Psoas muscle (tissue), 8 donors: ENCODE data around the gene DDX39B. TPM values are rescaled to one million over a fixed set of nuclear protein-coding genes. Genes with fewer than 3 reads are reported as not detected.
A peak's percentile ranks its signal among the peaks of the same experiment; 100 is the strongest.

ENCODE experiments used
- ATAC-seq, 4 donors: fragments of 200-7000 bp; cut with Tn5 transposase; one replicate each; pipeline ENCODE4 v1.9.1; 2020; ENCODE audit warnings: moderate library complexity in 3 of 4, mild to moderate bottlenecking in 2 of 4
- DNase-seq, 2 donors: peaks; one replicate each; pipeline ENCODE4 v3.0.0-alpha.2; 2020
- H3K27ac ChIP-seq: fragments of 200-600 bp; one replicate; pipeline ENCODE4 v1.8.0; 2022
- H3K27me3 ChIP-seq, 3 donors: fragments of 200-600 bp in 1 of 3; one replicate each; pipeline versions ENCODE4 v1.6.1 to v1.8.0; 2013 to 2022; ENCODE audit warnings: low read length in 2 of 3, mild to moderate bottlenecking in 2 of 3, moderate library complexity in 1 of 3; ENCODE audit not compliant: insufficient read depth in 3 of 3
- H3K36me3 ChIP-seq, 2 donors: fragments of 200-600 bp in 1 of 2; one replicate each; pipeline versions ENCODE4 v1.6.1 to v1.8.0; 2013 to 2022; ENCODE audit warnings: low read depth in 1 of 2, mild to moderate bottlenecking in 1 of 2, moderate library complexity in 1 of 2; ENCODE audit not compliant: insufficient read depth in 1 of 2
- H3K4me1 ChIP-seq: fragments of 200-600 bp; one replicate; pipeline ENCODE4 v1.8.0; 2022
- H3K4me3 ChIP-seq: fragments of 200-600 bp; one replicate; pipeline ENCODE4 v1.8.0; 2022; ENCODE audit warnings: mild to moderate bottlenecking
- H3K9me3 ChIP-seq: fragments of 200-600 bp; one replicate; pipeline ENCODE4 v1.8.0; 2022
- WGBS, 3 donors: extraction: QIAGEN DNeasy Blood & Tissue Kit; methylation state at CpG; one replicate each; pipeline versions ENCODE4 v1.1.6 to v1.1.7; 2013; 5-methylcytosine and 5-hydroxymethylcytosine counted together
- intact Hi-C, 2 donors: fragments of 100-400 bp; cut with DNase I; formaldehyde crosslinking; loops; one replicate each; pipeline versions ENCODE4 v1.11.0 to v1.14.2; 2022
- polyA plus RNA-seq, 3 donors: library from polyadenylated mRNA; stranded (reverse); fragments of 200-250 nt; gene quantifications; one replicate each; pipeline ENCODE4 v1.2.3, GENCODE V29; 2013
- total RNA-seq, 4 donors: library from RNA; stranded (reverse); fragmentation: NEBNext Ultra II Directional in 2 of 4; extraction: Animal tissue kit (Norgen Biotek cat#: 25700) in 2 of 4; gene quantifications; one replicate each; pipeline versions ENCODE4 v1.2.1 to v1.2.4, GENCODE V29; 2021 to 2023
- TF ChIP-seq, protein P1 (sequence below): fragments of 200-600 bp; IDR thresholded peaks from one replicate; pipeline ENCODE4 v1.8.0; 2022; ENCODE audit warnings: antibody characterized with exemption
- donor health status: healthy with polysubstance abuse.
- donor health status: DM: no; HTN: no; CAD: no; lungs with moderate emphysema.
- donor health status: Bipolar disorder and iron deficiency.
- donor health status: healthy.
- donor health status: DM: yes; HTN: yes; CAD: no.
- donor health status: DM: no; HTN: no; CAD: no.
- donor health status: DM: no; HTN: no; CAD: no.
- donor health status: DM: yes; HTN: yes; CAD: no.

Gene DDX39B
- total and polyA plus RNA-seq, 7 donors, result 128 to 186 (median 148) TPM

DNA sequence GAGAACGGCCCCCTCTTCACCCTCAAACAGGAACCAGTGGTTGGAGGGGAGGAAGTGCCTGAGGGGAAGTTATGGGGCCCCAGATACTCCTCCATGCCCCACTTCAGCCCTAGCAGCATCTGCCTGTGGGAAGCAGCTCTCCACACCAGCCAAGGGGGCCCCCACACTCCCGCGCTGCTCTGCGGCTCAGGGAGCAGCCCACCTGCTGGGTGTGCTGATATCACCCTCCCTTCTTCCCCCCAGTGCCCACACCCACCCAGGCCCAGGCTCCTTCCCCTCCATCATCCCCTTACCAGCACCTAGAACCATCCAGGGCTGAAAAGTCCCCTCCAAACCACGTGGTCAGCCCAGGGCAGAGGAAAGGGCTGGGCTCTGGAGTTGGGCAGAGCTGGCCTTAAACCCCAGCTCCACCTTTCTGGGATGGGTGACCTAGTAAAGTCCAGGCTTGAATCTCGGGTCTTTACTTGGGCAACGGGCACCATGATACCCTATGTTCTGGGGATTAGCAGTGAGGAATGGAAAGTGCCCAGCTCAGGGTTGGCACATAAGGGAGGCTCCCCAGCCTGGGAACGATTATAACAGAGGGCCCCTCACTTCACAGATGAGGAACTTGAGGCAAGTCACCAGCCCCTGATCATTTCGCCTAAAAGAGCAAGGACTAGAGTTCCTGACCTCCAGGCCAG lies 44.9 kb upstream of the DDX39B start:
- intact Hi-C loops, result no loop called here
- Histone ChIP-seq H3K4me3 (no peak overlapping the region), H3K9me3 (no peaks in the 10 kb centered on the region), H3K27ac (no peak overlapping the region), H3K4me1 (no peaks in the 10 kb centered on the region), H3K27me3 (no peaks in the 10 kb centered on the region), H3K36me3 (no peaks in the 10 kb centered on the region)
- DNase-seq (no peak), ATAC-seq (no peak)
- TF ChIP-seq, protein P1, sequence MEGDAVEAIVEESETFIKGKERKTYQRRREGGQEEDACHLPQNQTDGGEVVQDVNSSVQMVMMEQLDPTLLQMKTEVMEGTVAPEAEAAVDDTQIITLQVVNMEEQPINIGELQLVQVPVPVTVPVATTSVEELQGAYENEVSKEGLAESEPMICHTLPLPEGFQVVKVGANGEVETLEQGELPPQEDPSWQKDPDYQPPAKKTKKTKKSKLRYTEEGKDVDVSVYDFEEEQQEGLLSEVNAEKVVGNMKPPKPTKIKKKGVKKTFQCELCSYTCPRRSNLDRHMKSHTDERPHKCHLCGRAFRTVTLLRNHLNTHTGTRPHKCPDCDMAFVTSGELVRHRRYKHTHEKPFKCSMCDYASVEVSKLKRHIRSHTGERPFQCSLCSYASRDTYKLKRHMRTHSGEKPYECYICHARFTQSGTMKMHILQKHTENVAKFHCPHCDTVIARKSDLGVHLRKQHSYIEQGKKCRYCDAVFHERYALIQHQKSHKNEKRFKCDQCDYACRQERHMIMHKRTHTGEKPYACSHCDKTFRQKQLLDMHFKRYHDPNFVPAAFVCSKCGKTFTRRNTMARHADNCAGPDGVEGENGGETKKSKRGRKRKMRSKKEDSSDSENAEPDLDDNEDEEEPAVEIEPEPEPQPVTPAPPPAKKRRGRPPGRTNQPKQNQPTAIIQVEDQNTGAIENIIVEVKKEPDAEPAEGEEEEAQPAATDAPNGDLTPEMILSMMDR, result no peak
- WGBS, 3 donors, result 48 to 64% (median 55%) methylated on average over 9 of the region's 9 CpGs

DNA sequence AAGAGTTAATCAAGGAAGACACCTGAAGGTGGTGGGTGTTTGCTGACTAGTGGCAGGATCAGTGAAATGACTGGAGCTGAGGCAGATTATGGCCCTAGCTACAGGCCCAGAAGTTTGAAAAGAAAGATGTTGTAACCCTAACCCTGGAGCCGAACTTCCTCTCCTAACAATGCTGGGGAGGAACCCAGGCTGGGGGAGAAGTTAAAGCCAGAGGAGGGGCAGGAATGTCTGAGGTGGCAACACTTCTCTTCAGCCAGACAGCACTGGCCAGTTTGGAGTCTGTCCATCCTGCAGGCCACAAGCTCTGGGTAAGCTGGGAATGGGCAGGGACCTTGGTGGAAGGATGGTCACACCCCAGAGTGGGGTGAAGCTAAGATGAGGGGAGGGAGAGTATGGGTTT lies 44.2 kb upstream of the DDX39B start, which contains the start of gene LST1:
TSS of gene LST1 (plus strand) at position 270 of the 400 bp plus-strand sequence. CDS start 1,023 bp downstream, outside the sequence.
- intact Hi-C loops, result no loop called here
- Histone ChIP-seq H3K9me3 (no peaks in the 10 kb centered on the region), H3K4me1 (no peaks in the 10 kb centered on the region), H3K27ac (no peak within 1 kb of the TSS), H3K36me3 (no peaks in the 10 kb centered on the region), H3K27me3 (no peaks in the 10 kb centered on the region), H3K4me3 (peak within 1 kb of the TSS; percentile 4)
- DNase-seq, result no peak
- TF ChIP-seq, protein P1, result no peak
- 36 to 63% (median 44%) methylated on average over 1 of the region's 1 CpG for WGBS, 3 donors
- ATAC-seq, result no peak

DNA sequence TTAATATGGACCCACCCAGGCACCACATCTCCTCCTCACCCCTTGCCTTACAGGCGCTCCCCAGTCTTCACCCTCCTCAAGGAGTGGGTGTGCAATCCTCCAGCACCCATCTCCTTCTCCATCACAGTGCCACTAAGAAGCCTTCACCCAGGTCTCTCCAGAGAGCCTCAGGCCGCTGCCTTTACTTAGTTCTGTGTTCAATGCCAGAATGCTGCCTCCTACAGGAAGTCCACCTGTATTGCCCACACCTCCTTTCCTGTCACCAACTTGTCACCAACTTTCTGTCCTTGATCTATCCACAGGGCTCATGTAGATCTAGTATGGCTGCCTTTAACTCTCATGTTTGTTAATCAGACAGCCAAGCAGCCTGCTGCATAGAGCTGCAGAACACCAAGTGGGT lies 43.7 kb upstream of the DDX39B start:
- no peaks in the 10 kb centered on the region for H3K4me1 ChIP-seq
- ATAC-seq (no peak), DNase-seq (no peak)
- TF ChIP-seq, protein P1, result no peak
- 56 to 77% (median 69%) methylated on average over 2 of the region's 2 CpGs for WGBS, 3 donors
- no peaks in the 10 kb centered on the region for H3K36me3 ChIP-seq
- H3K27me3 ChIP-seq, result no peaks in the 10 kb centered on the region
- H3K9me3 ChIP-seq, result no peaks in the 10 kb centered on the region
- intact Hi-C loops, result no loop called here
- no peak overlapping the region for H3K4me3 ChIP-seq
- no peak overlapping the region for H3K27ac ChIP-seq

DNA sequence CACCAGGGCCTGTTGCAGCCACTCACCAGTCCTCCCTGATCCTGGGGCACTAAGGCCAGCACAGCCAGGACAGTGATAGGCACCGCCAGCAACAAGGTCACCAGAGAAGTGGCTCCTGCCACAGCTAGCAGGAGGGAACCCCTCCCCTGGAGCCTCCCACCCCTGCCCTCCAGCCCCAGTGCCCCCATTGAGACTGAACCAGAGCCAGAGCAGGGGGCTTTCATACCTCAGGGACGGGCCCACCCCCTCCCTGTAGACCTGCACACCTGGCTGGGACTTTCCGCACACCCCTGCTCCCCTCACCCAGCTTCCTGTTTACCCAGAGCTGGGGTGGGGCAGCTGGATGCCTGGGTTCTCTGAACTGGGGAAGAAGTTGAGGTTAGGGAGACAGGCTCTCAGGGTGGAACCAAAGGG lies 40.4 kb upstream of the DDX39B start, which contains the start of gene LTB:
TSS of gene LTB (minus strand) at position 195 of the 414 bp plus-strand sequence. CDS start at position 188, 7 bp downstream.
- DNase-seq, result no peak
- no peaks in the 10 kb centered on the region for H3K4me1 ChIP-seq
- no peak for ATAC-seq
- H3K27me3 ChIP-seq, result no peaks in the 10 kb centered on the region
- H3K36me3 ChIP-seq, result no peaks in the 10 kb centered on the region
- TF ChIP-seq, protein P1, result no peak
- intact Hi-C loops, result loop anchor here (5.0 kb wide), 1 partner anchor 35 kb away; the partner anchor contains the start of genes ATP6V1G2 (in 2 of the 2) and NFKBIL1 (in 2 of the 2)
- WGBS, 3 donors, result 68 to 81% (median 79%) methylated on average over 3 of the region's 3 CpGs
- no peaks in the 10 kb centered on the region for H3K9me3 ChIP-seq
- peak within 1 kb of the TSS; percentile 75 for H3K27ac ChIP-seq
- peak within 1 kb of the TSS; percentile 89 for H3K4me3 ChIP-seq
